ENCODE measurements around the gene EML6.
"Not testable (repeated sequence)": the region's sequence is repeated elsewhere in the genome, so short reads cannot be mapped to it uniquely, and the experiment has no call there.

The EML6 gene

GRCh38 chr2:54838585-54839035 lies 115.1 kb downstream of the EML6 start:
- peak; percentile 57 for DNase-seq (ENCODE audit: low read depth)
- in situ Hi-C loops (cut with HindIII; ENCODE audit: low sequenced_read_pairs) = no loop called here
- H3K4me3 ChIP-seq (ENCODE audit: low read depth, low read length) = no peak overlapping the region
- TF ChIP-seq CTCF (IDR thresholded peaks at IDR 0.05; ENCODE audit: low read depth, low read length, missing control alignments) = peak; percentile 90

GRCh38 chr2:54839461-54840255 lies 116.2 kb downstream of the EML6 start:
- in situ Hi-C loops (cut with HindIII; ENCODE audit: low sequenced_read_pairs) = no loop called here
- no peak for TF ChIP-seq CTCF (IDR thresholded peaks at IDR 0.05; ENCODE audit: low read depth, low read length, missing control alignments)
- no peak for DNase-seq (ENCODE audit: low read depth)
- H3K4me3 ChIP-seq (ENCODE audit: low read depth, low read length) = no peak overlapping the region

- DNase-seq (ENCODE audit: low read depth) = no peak
- in situ Hi-C loops (cut with HindIII; ENCODE audit: low sequenced_read_pairs) = no loop called here
- TF ChIP-seq CTCF (IDR thresholded peaks at IDR 0.05; ENCODE audit: low read depth, low read length, missing control alignments) = no peak
- H3K4me3 ChIP-seq (ENCODE audit: low read depth, low read length) = no peak overlapping the region
These were observed 117.4 kb downstream of the EML6 start for GRCh38 chr2:54840559-54841468.

GRCh38 chr2:54841500-54841899 lies 118.0 kb downstream of the EML6 start:
- DNase-seq (ENCODE audit: low read depth); H3K4me3 ChIP-seq (ENCODE audit: low read depth, low read length); in situ Hi-C loops (cut with HindIII; ENCODE audit: low sequenced_read_pairs): not testable (repeated sequence)

- DNase-seq (ENCODE audit: low read depth) = no peak
- no peak for TF ChIP-seq CTCF (IDR thresholded peaks at IDR 0.05; ENCODE audit: low read depth, low read length, missing control alignments)
- H3K4me3 ChIP-seq (ENCODE audit: low read depth, low read length) = no peak overlapping the region
- in situ Hi-C loops (cut with HindIII; ENCODE audit: low sequenced_read_pairs) = no loop called here
These were observed 121.6 kb downstream of the EML6 start for GRCh38 chr2:54845094-54845493.

GRCh38 chr2:54845514-54845913 lies 122.1 kb downstream of the EML6 start:
- in situ Hi-C loops (cut with HindIII; ENCODE audit: low sequenced_read_pairs) = no loop called here
- TF ChIP-seq CTCF (IDR thresholded peaks at IDR 0.05; ENCODE audit: low read depth, low read length, missing control alignments) = no peak
- no peak overlapping the region for H3K4me3 ChIP-seq (ENCODE audit: low read depth, low read length)
- no peak for DNase-seq (ENCODE audit: low read depth)

Measured in astrocyte of the cerebellum (primary cell).